H9 (cell line): Measurements from ENCODE around the gene EPB41L1. TPM values are rescaled to one million over a fixed set of nuclear protein-coding genes. Genes with fewer than 3 reads are reported as not detected.

ENCODE experiments used
- DNase-seq: peaks from one replicate; pipeline ENCODE4 v3.0.0-alpha.2; 2017
- H2AFZ ChIP-seq: one replicate; pipeline ENCODE4 v1.6.1; 2013; ENCODE audit warnings: mild to moderate bottlenecking, low read length, control low read depth, moderate library complexity
- H2AK5ac ChIP-seq: 2 replicates; pipeline ENCODE4 v1.6.1; 2013; ENCODE audit warnings: low read length, control low read depth, mixed read lengths; ENCODE audit not compliant: insufficient read length
- H2BK120ac ChIP-seq: one replicate; pipeline ENCODE4 v1.6.1; 2013; ENCODE audit warnings: low read depth, mild to moderate bottlenecking, low read length, control low read depth, inconsistent platforms; ENCODE audit not compliant: poor library complexity, severe bottlenecking
- H2BK12ac ChIP-seq: 2 replicates; pipeline ENCODE4 v1.6.1; 2013; ENCODE audit warnings: low read length, control low read depth, mixed read lengths, low read depth; ENCODE audit not compliant: insufficient read length
- H2BK15ac ChIP-seq: 2 replicates; pipeline ENCODE4 v1.6.1; 2013; ENCODE audit warnings: low read depth, low read length, control low read depth
- H2BK20ac ChIP-seq: one replicate; pipeline ENCODE4 v1.6.1; 2013; ENCODE audit warnings: low read depth, mild to moderate bottlenecking, low read length, control low read depth, inconsistent platforms; ENCODE audit not compliant: poor library complexity, severe bottlenecking
- H2BK5ac ChIP-seq: 2 replicates; pipeline ENCODE4 v1.6.1; 2013; ENCODE audit warnings: low read length, control low read depth, mixed read lengths; ENCODE audit not compliant: insufficient read length
- H3K14ac ChIP-seq: 2 replicates; pipeline ENCODE4 v1.6.1; 2013; ENCODE audit warnings: low read length, control low read depth; ENCODE audit not compliant: insufficient read depth
- H3K18ac ChIP-seq: 2 replicates; pipeline ENCODE4 v1.6.1; 2013; ENCODE audit warnings: low read depth, mild to moderate bottlenecking, mixed read lengths, low read length, control low read depth; ENCODE audit not compliant: insufficient read length
- H3K23ac ChIP-seq: 2 replicates; pipeline ENCODE4 v1.6.1; 2013; ENCODE audit warnings: low read length, control low read depth, mixed read lengths, low read depth; ENCODE audit not compliant: insufficient read length
- H3K23me2 ChIP-seq: 2 replicates; pipeline ENCODE4 v1.6.1; 2013; ENCODE audit warnings: low read depth, mild to moderate bottlenecking, mixed read lengths, low read length, control low read depth; ENCODE audit not compliant: insufficient read length, poor library complexity, severe bottlenecking
- H3K27ac ChIP-seq: 2 replicates; pipeline ENCODE4 v1.5.1; 2013; ENCODE audit warnings: low read length, control low read depth, mixed read lengths, low read depth; ENCODE audit not compliant: insufficient read length
- H3K27me3 ChIP-seq: 2 replicates; pipeline ENCODE4 v1.6.1; 2013; ENCODE audit warnings: low read length, control low read depth, inconsistent platforms; ENCODE audit not compliant: insufficient read depth
- H3K4ac ChIP-seq: 2 replicates; pipeline ENCODE4 v1.6.1; 2013; ENCODE audit warnings: low read depth, mild to moderate bottlenecking, control low read depth, inconsistent platforms, low read length, moderate library complexity
- H3K4me1 ChIP-seq: 2 replicates; pipeline ENCODE4 v1.6.1; 2013; ENCODE audit warnings: low read length, control low read depth, inconsistent platforms; ENCODE audit not compliant: insufficient read depth
- H3K4me2 ChIP-seq: 2 replicates; pipeline ENCODE4 v1.6.1; 2013; ENCODE audit warnings: low read length, control low read depth, mixed read lengths; ENCODE audit not compliant: insufficient read length, insufficient read depth
- H3K56ac ChIP-seq: 2 replicates; pipeline ENCODE4 v1.6.1; 2013; ENCODE audit warnings: low read depth, mild to moderate bottlenecking, mixed read lengths, low read length, control low read depth; ENCODE audit not compliant: insufficient read length
- H3K79me1 ChIP-seq: 2 replicates; pipeline ENCODE4 v1.6.1; 2013; ENCODE audit warnings: low read depth, mild to moderate bottlenecking, moderate library complexity, low read length, control low read depth, inconsistent platforms; ENCODE audit not compliant: insufficient read depth, poor library complexity, severe bottlenecking
- H3K79me2 ChIP-seq: 2 replicates; pipeline ENCODE4 v1.6.1; 2013; ENCODE audit warnings: low read length, control low read depth, inconsistent platforms; ENCODE audit not compliant: insufficient read depth
- H3K9ac ChIP-seq: 2 replicates; pipeline ENCODE4 v1.6.1; 2013; ENCODE audit warnings: low read length, control low read depth, mixed read lengths; ENCODE audit not compliant: insufficient read length; ENCODE audit errors: extremely low read depth
- H3K9me3 ChIP-seq: one replicate; pipeline ENCODE4 v1.6.1; 2013; ENCODE audit warnings: low read depth, low read length, inconsistent platforms; ENCODE audit not compliant: control insufficient read depth
- H3T11ph ChIP-seq: one replicate; pipeline ENCODE4 v1.6.1; 2013; ENCODE audit warnings: mild to moderate bottlenecking, low read length, control low read depth, inconsistent platforms
- H4K20me1 ChIP-seq: one replicate; pipeline ENCODE4 v1.6.1; 2013; ENCODE audit not compliant: control insufficient read depth, insufficient read length, insufficient read depth
- H4K5ac ChIP-seq: 2 replicates; pipeline ENCODE4 v1.6.1; 2013; ENCODE audit warnings: low read depth, mild to moderate bottlenecking, mixed read lengths, low read length, control low read depth; ENCODE audit not compliant: insufficient read length
- H4K8ac ChIP-seq: replicated peaks from 2 replicates; pipeline ENCODE4 v1.6.1; 2013; ENCODE audit warnings: low read length, control low read depth, mixed read lengths, low read depth; ENCODE audit not compliant: insufficient read length
- H4K91ac ChIP-seq: 2 replicates; pipeline ENCODE4 v1.6.1; 2013; ENCODE audit warnings: low read depth, mild to moderate bottlenecking, moderate library complexity, mixed read lengths, low read length, control low read depth; ENCODE audit not compliant: insufficient read length
- H3K27ac Mint-ChIP-seq, 3 experiments: 2 replicates in 2 of 3; 3 replicates in 1 of 3; pipeline ENCODE4 v1.8.0; 2020 to 2021; ENCODE audit warnings: mixed read lengths in 3 of 3, mild to moderate bottlenecking in 1 of 3, moderate library complexity in 1 of 3
- H3K27me3 Mint-ChIP-seq: 2 replicates; pipeline ENCODE4 v1.8.0; 2021; ENCODE audit warnings: low read depth, mild to moderate bottlenecking, moderate library complexity, mixed read lengths
- H3K36me3 Mint-ChIP-seq, 3 experiments: 2 replicates in 2 of 3; 3 replicates in 1 of 3; pipeline ENCODE4 v1.8.0; 2020 to 2021; ENCODE audit warnings: low read depth in 3 of 3, mixed read lengths in 3 of 3; ENCODE audit not compliant: insufficient read depth in 1 of 3
- H3K4me1 Mint-ChIP-seq, 2 experiments: 2 replicates each; pipeline ENCODE4 v1.8.0; 2020; ENCODE audit warnings: mixed read lengths in 2 of 2
- H3K4me3 Mint-ChIP-seq, 2 experiments: 2 replicates in 1 of 2; 3 replicates in 1 of 2; pipeline ENCODE4 v1.8.0; 2020 to 2021; ENCODE audit warnings: mild to moderate bottlenecking in 2 of 2, mixed read lengths in 2 of 2, moderate library complexity in 1 of 2
- H3K9me3 Mint-ChIP-seq, 2 experiments: 2 replicates in 1 of 2; 3 replicates in 1 of 2; pipeline ENCODE4 v1.8.0; 2020; ENCODE audit warnings: mild to moderate bottlenecking in 2 of 2, mixed read lengths in 2 of 2, moderate library complexity in 1 of 2
- WGBS: extraction: QIAGEN DNeasy Blood & Tissue Kit; methylation state at CpG from one replicate; pipeline ENCODE4 v1.1.7; 2013; ENCODE audit warnings: missing lambda C conversion rate, low lambda C conversion rate, mixed read lengths; ENCODE audit not compliant: insufficient read length; ENCODE audit errors: extremely low coverage; 5-methylcytosine and 5-hydroxymethylcytosine counted together
- total RNA-seq: library from RNA; stranded (reverse); gene quantifications from 2 replicates; pipeline ENCODE4 v1.2.1, GENCODE V29; 2021
- TF ChIP-seq, protein P1 (sequence below): fragments of 200-600 bp; sonication (generic); conservative IDR thresholded peaks from 3 replicates; pipeline ENCODE4 v1.8.0; 2021; ENCODE audit warnings: antibody characterized with exemption, mild to moderate bottlenecking

EPB41L1 gene
- total RNA-seq, 1 experiment from 2014 or later, result 31.1 TPM

GRCh38 chr20:36240076-36240475 lies 85.5 kb downstream of the EPB41L1 start:
- Histone ChIP-seq H3K18ac (no peak overlapping the region), H3K23ac (no peak overlapping the region), H3K79me2 (peaks cover 6% of the 10 kb centered on the region; the same call in 1 of the 2 replicates), H3K4me1 (peaks cover 4% of the 10 kb centered on the region; the same call in 1 of the 2 replicates), H3K27me3 (no peaks in the 10 kb centered on the region), H3K23me2 (peaks cover 8% of the 10 kb centered on the region), H4K8ac (no peak overlapping the region), H4K20me1 (no peaks in the 10 kb centered on the region), H2AK5ac (no peak overlapping the region), H4K5ac (no peak overlapping the region), H3K79me1 (peaks cover 7% of the 10 kb centered on the region), H3K4me2 (no peak overlapping the region), H3K27ac (no peak overlapping the region), H2BK12ac (no peak overlapping the region), H3T11ph (no peak overlapping the region), H3K56ac (no peak overlapping the region), H3K9me3 (no peaks in the 10 kb centered on the region), H2BK120ac (no peak overlapping the region), H2BK5ac (no peak overlapping the region), H3K9ac (no peak overlapping the region), H4K91ac (no peak overlapping the region), H3K4ac (no peak overlapping the region), H2AFZ (no peak overlapping the region), H3K14ac (no peak overlapping the region), H2BK15ac (no peak overlapping the region), H2BK20ac (no peak overlapping the region)
- TF ChIP-seq, protein P1, sequence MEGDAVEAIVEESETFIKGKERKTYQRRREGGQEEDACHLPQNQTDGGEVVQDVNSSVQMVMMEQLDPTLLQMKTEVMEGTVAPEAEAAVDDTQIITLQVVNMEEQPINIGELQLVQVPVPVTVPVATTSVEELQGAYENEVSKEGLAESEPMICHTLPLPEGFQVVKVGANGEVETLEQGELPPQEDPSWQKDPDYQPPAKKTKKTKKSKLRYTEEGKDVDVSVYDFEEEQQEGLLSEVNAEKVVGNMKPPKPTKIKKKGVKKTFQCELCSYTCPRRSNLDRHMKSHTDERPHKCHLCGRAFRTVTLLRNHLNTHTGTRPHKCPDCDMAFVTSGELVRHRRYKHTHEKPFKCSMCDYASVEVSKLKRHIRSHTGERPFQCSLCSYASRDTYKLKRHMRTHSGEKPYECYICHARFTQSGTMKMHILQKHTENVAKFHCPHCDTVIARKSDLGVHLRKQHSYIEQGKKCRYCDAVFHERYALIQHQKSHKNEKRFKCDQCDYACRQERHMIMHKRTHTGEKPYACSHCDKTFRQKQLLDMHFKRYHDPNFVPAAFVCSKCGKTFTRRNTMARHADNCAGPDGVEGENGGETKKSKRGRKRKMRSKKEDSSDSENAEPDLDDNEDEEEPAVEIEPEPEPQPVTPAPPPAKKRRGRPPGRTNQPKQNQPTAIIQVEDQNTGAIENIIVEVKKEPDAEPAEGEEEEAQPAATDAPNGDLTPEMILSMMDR, result no peak
- Mint-ChIP-seq H3K27me3 (no peaks in the 10 kb centered on the region), H3K27ac (no peak overlapping the region), H3K4me1 (peaks cover 13 to 15% of the 10 kb centered on the region in 2 experiments), H3K9me3 (no peaks in the 10 kb centered on the region), H3K36me3 (peaks cover 12 to 46% (median 26%) of the 10 kb centered on the region in 3 experiments; a peak in 6 of 7 replicates), H3K4me3 (no peak overlapping the region)
- no CpG with 5 or more reads among the region's 12 CpGs for WGBS
- DNase-seq, result no peak
